ENCODE measurements around the gene DENND2D. TPM values are rescaled to one million over a fixed set of nuclear protein-coding genes. Genes with fewer than 3 reads are reported as not detected.
A peak's percentile ranks its signal among the peaks of the same experiment; 100 is the strongest.

The DENND2D gene
- total and polyA plus RNA-seq, 9 of the 15 experiments (the other 6 are each of a cell fraction or from before 2014, with no cell fraction given): 0.08 to 0.44 (median 0.13) TPM; not detected in 6

DNA sequence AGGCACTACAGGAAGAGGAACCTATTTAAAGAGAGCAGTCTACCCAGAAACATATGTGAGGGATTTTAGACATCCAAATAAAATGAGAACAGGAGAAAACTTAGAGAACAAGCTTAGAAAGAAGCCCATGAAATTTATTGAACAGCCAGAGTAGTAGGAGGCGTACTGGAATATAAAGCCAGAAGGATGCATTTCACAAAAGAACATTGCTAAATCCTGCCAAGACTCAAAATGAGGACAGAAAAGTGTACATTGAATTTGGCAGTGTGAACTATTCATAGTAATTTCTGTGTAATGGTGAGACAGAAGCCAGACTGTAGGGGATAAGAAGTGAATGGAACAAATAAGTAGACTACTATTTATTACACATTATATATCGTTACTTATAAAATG, 38.0 kb downstream of the DENND2D start:
- no peak for TF ChIP-seq POLR3A (IDR thresholded peaks at IDR 0.05; ENCODE audit: borderline replicate concordance, extremely low read depth, insufficient read depth, insufficient read length)
- Histone ChIP-seq H3K9me1 (ENCODE audit: control insufficient read depth, insufficient read depth, low read length) (no peaks in the 10 kb centered on the region), H2AFZ (ENCODE audit: low read depth, low read length) (no peak overlapping the region), H3K9me3 (replicated peaks; ENCODE audit: control insufficient read depth, insufficient read depth, low read depth, low read length) (no peaks in the 10 kb centered on the region), H3K9ac (ENCODE audit: insufficient read depth in 1 of 2, low read depth in 2 of 2, low read length in 2 of 2) (no peak overlapping the region), H3K4me2 (ENCODE audit: insufficient read depth, low read length) (no peak overlapping the region), H3K36me3 (ENCODE audit: control insufficient read depth, insufficient read depth, low read length) (peaks cover 59% of the 10 kb centered on the region; the same call in 2 of the 3 replicates), H3K79me2 (ENCODE audit: control insufficient read depth, insufficient read depth, low read length) (peaks cover 15% of the 10 kb centered on the region; the same call in 2 of the 3 replicates), H3K4me1 (replicated peaks in 1 of 2; ENCODE audit: control insufficient read depth in 2 of 2, insufficient read depth in 2 of 2, low read length in 2 of 2) (peaks cover 0 to 3% of the 10 kb centered on the region in 2 experiments; a peak in 3 of 5 replicates), H3K27ac (ENCODE audit: extremely low read depth, low read depth, low read length) (no peak overlapping the region), H3K27me3 (ENCODE audit: control insufficient read depth in 2 of 2, insufficient read depth in 2 of 2, low read length in 2 of 2) (no peaks in the 10 kb centered on the region), H3K4me3 (no peak overlapping the region), H4K20me1 (replicated peaks; ENCODE audit: control insufficient read depth, insufficient read depth, low read length) (peaks cover 11% of the 10 kb centered on the region)
- ATAC-seq: no peak
- in situ Hi-C loops (cut with MboI) (no loop called here), intact Hi-C loops (cut with micrococcal nuclease) (no loop called here)
- no peak for DNase-seq (ENCODE audit: extremely low read depth in 1 of 4, low spot score in 3 of 4)
- no peak for FAIRE-seq
- ChIA-PET CTCF (ENCODE audit: low intra/inter-chr PET ratio) (no interaction called here), POLR2A (interaction anchor here (1.0 to 2.0 kb wide), 4 partner anchors 11 to 29 kb away, joined by 6 to 20 read pairs (median 8); no protein-coding TSS in a partner anchor)
- 85% methylated on average over 2 of the region's 2 CpGs for WGBS (ENCODE audit: insufficient coverage, low coverage, missing lambda C conversion rate)
- BruUV-seq (replicated peaks): no TSS peak

DNA sequence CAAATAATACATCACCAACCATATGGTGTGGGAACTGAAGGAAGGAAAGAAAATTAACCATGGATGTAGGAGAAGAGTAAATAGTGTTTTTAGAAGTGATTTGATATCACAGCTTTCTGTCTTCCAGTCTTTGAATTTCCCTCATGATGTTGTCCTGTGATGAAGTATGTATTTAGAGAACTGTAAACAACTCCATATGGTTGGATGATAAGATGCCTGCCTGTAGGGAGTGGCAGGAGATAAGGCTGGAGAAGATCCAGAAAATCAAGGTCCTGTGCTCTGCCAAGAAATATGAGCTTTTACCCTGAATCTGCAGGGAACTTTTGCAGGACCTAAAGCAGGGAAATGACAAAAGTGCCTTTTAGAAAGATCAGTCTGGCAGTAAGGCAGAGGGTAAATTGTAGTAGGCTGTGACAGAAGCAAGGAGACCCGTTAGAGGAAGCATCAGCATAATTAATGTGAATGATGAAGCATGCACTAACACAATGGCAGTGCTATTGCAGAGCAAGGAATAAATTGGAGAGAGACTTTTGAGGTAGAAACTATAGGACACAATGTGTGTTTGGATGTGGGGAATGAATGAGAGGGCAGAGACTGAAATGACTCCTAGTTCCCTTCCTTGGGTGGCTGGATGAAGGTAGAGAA, 38.5 kb downstream of the DENND2D start:
- H3K79me2 ChIP-seq (ENCODE audit: control insufficient read depth, insufficient read depth, low read length): peaks cover 20% of the 10 kb centered on the region; the same call in 2 of the 3 replicates
- 0% methylated on average over 1 of the region's 1 CpG for WGBS (ENCODE audit: insufficient coverage, low coverage, missing lambda C conversion rate)
- no peak overlapping the region for H3K27ac ChIP-seq (ENCODE audit: extremely low read depth, low read depth, low read length)
- in situ Hi-C loops (cut with MboI) (no loop called here), intact Hi-C loops (cut with micrococcal nuclease) (no loop called here)
- H3K27me3 ChIP-seq (ENCODE audit: control insufficient read depth in 2 of 2, insufficient read depth in 2 of 2, low read length in 2 of 2): no peaks in the 10 kb centered on the region
- DNase-seq (ENCODE audit: extremely low read depth in 1 of 4, low spot score in 3 of 4) (peak; percentile 19 to 79 (median 44)), FAIRE-seq (peak; percentile 85), ATAC-seq (peak; percentile 92)
- no peak overlapping the region for H3K9ac ChIP-seq (ENCODE audit: insufficient read depth in 1 of 2, low read depth in 2 of 2, low read length in 2 of 2)
- no peaks in the 10 kb centered on the region for H3K9me3 ChIP-seq (replicated peaks; ENCODE audit: control insufficient read depth, insufficient read depth, low read depth, low read length)
- no peak overlapping the region for H3K4me3 ChIP-seq
- BruUV-seq (replicated peaks): no TSS peak
- ChIA-PET CTCF (ENCODE audit: low intra/inter-chr PET ratio) (no interaction called here), POLR2A (interaction anchor here (0.6 to 2.0 kb wide), 8 partner anchors 9 to 302 kb away, joined by 3 to 20 read pairs (median 6); no protein-coding TSS in a partner anchor)
- peaks cover 59% of the 10 kb centered on the region; the same call in 2 of the 3 replicates for H3K36me3 ChIP-seq (ENCODE audit: control insufficient read depth, insufficient read depth, low read length)
- H2AFZ ChIP-seq (ENCODE audit: low read depth, low read length): no peak overlapping the region
- no peak overlapping the region for H3K4me2 ChIP-seq (ENCODE audit: insufficient read depth, low read length)
- peaks cover 11% of the 10 kb centered on the region for H4K20me1 ChIP-seq (replicated peaks; ENCODE audit: control insufficient read depth, insufficient read depth, low read length)
- H3K9me1 ChIP-seq (ENCODE audit: control insufficient read depth, insufficient read depth, low read length): no peaks in the 10 kb centered on the region
- H3K4me1 ChIP-seq (replicated peaks in 1 of 2; ENCODE audit: control insufficient read depth in 2 of 2, insufficient read depth in 2 of 2, low read length in 2 of 2): peaks cover 0 to 3% of the 10 kb centered on the region in 2 experiments; a peak in 3 of 5 replicates
- no peak for TF ChIP-seq CEBPZ (IDR thresholded peaks at IDR 0.05; ENCODE audit: borderline replicate concordance, low read depth, low read length)
- peak; percentile 94 for TF ChIP-seq KLF6 (CRISPR knock-in tag; IDR thresholded peaks at IDR 0.05; ENCODE audit: borderline replicate concordance)
- TF ChIP-seq ZNF41 (CRISPR knock-in tag; conservative IDR thresholded peaks at IDR 0.05): 0 out of 2 replicates have a peak, but pooled peaks have one; percentile 39
- peak; percentile 59; the same call in 1 of the 2 replicates for TF ChIP-seq ATF3 (IDR thresholded peaks at IDR 0.05)
- no peak for TF ChIP-seq ATF3 (CRISPR knock-in tag; conservative IDR thresholded peaks at IDR 0.05)
- TF ChIP-seq MAFG (tag; conservative IDR thresholded peaks at IDR 0.05): peak; percentile 12; the same call in 1 of the 2 replicates

Measured in K562 (cell line).